Dermis blood vessel endothelial cell (primary cell): Measurements from ENCODE around the gene MYL3. TPM values are rescaled to one million over a fixed set of nuclear protein-coding genes. Genes with fewer than 3 reads are reported as not detected.
A peak's percentile ranks its signal among the peaks of the same experiment; 100 is the strongest.
"Not testable (repeated sequence)": the region's sequence is repeated elsewhere in the genome, so short reads cannot be mapped to it uniquely, and the experiment has no call there.

Source experiments
- DNase-seq: peaks from one replicate; pipeline ENCODE4 v3.0.0; 2010
- total RNA-seq: library from RNA; depleted of rRNA; stranded (reverse); fragments of >200 nt; gene quantifications from 2 replicates; pipeline ENCODE4 v1.2.3, GENCODE V29; 2014

Gene MYL3
- total RNA-seq: 0.14 TPM in 1 of 2 replicates, not detected in the other

- DNase-seq: no peak
Observed at GRCh38 chr3:46863261-46863782, at the start of gene MYL3. Gene MYL3 (minus strand): TSS chr3:46863444. CDS start chr3:46863390, 54 bp downstream.

- DNase-seq: no peak
Observed at GRCh38 chr3:46912986-46913385, 49.7 kb upstream of the MYL3 start.

GRCh38 chr3:46910914-46911313 lies 47.7 kb upstream of the MYL3 start:
- DNase-seq: not testable (repeated sequence)

GRCh38 chr3:46910166-46910760 lies 47.0 kb upstream of the MYL3 start:
- DNase-seq: no peak

GRCh38 chr3:46909535-46910161 lies 46.4 kb upstream of the MYL3 start:
- peak; percentile 88 for DNase-seq

GRCh38 chr3:46908986-46909534 lies 45.8 kb upstream of the MYL3 start:
- DNase-seq: no peak

GRCh38 chr3:46908294-46908985 lies 45.2 kb upstream of the MYL3 start:
- peak; percentile 72 for DNase-seq

GRCh38 chr3:46907960-46908293 lies 44.7 kb upstream of the MYL3 start:
- no peak for DNase-seq

- DNase-seq: no peak
Observed at GRCh38 chr3:46907271-46907670, 44.0 kb upstream of the MYL3 start.

GRCh38 chr3:46906471-46907058 lies 43.3 kb upstream of the MYL3 start:
- DNase-seq: no peak

GRCh38 chr3:46905661-46906451 lies 42.6 kb upstream of the MYL3 start:
- DNase-seq: no peak

GRCh38 chr3:46905213-46905560 lies 41.9 kb upstream of the MYL3 start:
- no peak for DNase-seq

- no peak for DNase-seq
Observed at GRCh38 chr3:46904303-46905212, 41.3 kb upstream of the MYL3 start.

- DNase-seq: peak; percentile 46
Observed at GRCh38 chr3:46903341-46904302, 40.4 kb upstream of the MYL3 start.

GRCh38 chr3:46902188-46902631 lies 39.0 kb upstream of the MYL3 start:
- no peak for DNase-seq

GRCh38 chr3:46901591-46902187 lies 38.4 kb upstream of the MYL3 start:
- DNase-seq: no peak

GRCh38 chr3:46901061-46901460 lies 37.8 kb upstream of the MYL3 start:
- no peak for DNase-seq

GRCh38 chr3:46900356-46900755 lies 37.1 kb upstream of the MYL3 start:
- DNase-seq: no peak

- DNase-seq: no peak
Observed at GRCh38 chr3:46900007-46900292, 36.7 kb upstream of the MYL3 start.
